Measurements from ENCODE around the gene BPIFB6.

Gene BPIFB6

DNA sequence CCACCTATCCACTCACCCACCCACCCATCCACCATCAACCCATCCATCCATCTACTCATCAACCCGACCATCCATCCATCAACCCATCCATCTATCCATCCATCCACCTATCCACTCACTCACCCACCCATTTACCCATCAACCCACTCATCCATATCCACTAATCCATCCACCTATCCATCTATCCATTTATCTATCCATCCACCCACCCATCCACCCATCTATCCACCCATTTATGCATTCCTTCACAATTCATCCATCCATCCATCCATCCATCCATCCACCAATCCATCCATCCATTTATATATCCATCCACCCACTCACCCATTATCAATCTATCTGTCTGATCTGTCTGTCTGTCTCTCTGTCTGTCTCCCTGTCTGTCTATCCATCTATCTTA, 62.1 kb downstream of the BPIFB6 start:
- Histone ChIP-seq H3K27me3 (ENCODE audit: control insufficient read depth, insufficient read depth, low read length) (no peaks in the 10 kb centered on the region), H3K27ac (ENCODE audit: low read length) (no peak overlapping the region), H3K36me3 (ENCODE audit: control insufficient read depth, low read depth, low read length) (no peaks in the 10 kb centered on the region), H3K9me3 (ENCODE audit: control insufficient read depth, low read depth, low read length) (no peaks in the 10 kb centered on the region), H3K4me3 (ENCODE audit: low read length) (no peak overlapping the region), H3K9ac (ENCODE audit: low read length) (no peak overlapping the region), H3K4me1 (ENCODE audit: control insufficient read depth, low read depth, low read length) (no peaks in the 10 kb centered on the region)
